Measurements from ENCODE around the gene PPFIA3.

DNA sequence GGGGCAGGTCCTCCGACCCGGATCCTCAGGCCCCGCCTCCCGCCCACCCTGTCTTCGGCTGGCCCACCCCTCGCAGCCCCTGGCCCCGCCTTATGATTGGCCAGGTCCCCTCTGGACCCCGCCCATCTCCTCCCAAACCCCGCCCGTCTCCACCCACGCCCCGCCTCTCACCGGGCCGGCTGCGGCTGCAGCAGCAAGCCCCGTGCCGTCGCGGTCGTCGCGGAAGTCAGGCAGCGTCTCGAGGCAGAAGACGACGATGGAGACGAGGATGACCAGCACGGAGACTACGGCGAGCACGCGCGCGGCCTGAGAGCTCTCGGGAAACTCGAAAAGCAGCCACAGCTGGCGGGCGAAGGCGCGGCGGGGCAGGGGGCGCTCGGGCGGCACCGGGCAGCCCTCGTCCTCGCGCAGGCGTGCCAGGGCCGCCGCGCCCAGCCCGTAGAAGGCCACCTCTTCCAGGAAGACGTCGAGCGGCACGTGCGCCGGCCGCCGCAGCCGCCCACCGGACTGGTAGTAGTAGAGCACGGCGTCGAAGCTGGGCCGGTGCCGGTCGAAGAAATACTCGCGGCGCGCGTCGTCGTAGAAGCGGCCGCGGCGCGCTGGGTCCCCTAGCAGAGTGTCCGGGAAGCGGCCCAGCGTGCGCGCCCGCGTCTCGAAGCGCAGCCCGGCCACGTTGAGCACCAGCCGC is 47.3 kb upstream of the PPFIA3 start:
- TF ChIP-seq, protein P1, sequence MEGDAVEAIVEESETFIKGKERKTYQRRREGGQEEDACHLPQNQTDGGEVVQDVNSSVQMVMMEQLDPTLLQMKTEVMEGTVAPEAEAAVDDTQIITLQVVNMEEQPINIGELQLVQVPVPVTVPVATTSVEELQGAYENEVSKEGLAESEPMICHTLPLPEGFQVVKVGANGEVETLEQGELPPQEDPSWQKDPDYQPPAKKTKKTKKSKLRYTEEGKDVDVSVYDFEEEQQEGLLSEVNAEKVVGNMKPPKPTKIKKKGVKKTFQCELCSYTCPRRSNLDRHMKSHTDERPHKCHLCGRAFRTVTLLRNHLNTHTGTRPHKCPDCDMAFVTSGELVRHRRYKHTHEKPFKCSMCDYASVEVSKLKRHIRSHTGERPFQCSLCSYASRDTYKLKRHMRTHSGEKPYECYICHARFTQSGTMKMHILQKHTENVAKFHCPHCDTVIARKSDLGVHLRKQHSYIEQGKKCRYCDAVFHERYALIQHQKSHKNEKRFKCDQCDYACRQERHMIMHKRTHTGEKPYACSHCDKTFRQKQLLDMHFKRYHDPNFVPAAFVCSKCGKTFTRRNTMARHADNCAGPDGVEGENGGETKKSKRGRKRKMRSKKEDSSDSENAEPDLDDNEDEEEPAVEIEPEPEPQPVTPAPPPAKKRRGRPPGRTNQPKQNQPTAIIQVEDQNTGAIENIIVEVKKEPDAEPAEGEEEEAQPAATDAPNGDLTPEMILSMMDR (IDR thresholded peaks at IDR 0.05) = no peak
- no peak for TF ChIP-seq POLR2A (IDR thresholded peaks at IDR 0.05)

Measured in testis (tissue), 2 donors.